ENCODE measurements around the gene GRWD1. TPM values are rescaled to one million over a fixed set of nuclear protein-coding genes. Genes with fewer than 3 reads are reported as not detected.

The GRWD1 gene
- total and polyA plus RNA-seq, 5 donors, result 7.2 to 20.4 (median 16.6) TPM

DNA sequence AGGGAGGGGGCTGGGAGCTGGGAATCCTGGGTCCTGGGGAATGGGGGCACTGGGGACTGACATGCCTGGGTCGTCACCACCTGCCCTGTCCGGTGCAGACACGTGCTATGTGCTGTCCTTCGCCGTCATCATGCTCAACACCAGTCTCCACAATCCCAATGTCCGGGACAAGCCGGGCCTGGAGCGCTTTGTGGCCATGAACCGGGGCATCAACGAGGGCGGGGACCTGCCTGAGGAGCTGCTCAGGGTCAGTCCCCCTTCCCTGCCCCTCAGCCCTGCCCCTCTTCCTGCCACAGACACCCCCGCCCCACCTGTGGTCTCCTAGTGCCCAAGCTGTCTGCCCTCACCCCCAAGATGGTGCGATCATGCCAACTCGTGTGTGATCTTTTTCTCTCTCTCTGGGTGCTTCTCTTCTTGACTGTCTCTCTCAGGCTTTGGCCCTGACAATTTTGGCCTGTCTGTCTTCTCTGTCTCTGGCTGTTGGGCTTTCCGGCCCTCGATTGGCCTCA lies 28.4 kb downstream of the GRWD1 start:
- intact Hi-C loops (cut with DNase I), result no loop called here
- no peak for ATAC-seq
- 89% methylated on average over 16 of the region's 16 CpGs for WGBS

DNA sequence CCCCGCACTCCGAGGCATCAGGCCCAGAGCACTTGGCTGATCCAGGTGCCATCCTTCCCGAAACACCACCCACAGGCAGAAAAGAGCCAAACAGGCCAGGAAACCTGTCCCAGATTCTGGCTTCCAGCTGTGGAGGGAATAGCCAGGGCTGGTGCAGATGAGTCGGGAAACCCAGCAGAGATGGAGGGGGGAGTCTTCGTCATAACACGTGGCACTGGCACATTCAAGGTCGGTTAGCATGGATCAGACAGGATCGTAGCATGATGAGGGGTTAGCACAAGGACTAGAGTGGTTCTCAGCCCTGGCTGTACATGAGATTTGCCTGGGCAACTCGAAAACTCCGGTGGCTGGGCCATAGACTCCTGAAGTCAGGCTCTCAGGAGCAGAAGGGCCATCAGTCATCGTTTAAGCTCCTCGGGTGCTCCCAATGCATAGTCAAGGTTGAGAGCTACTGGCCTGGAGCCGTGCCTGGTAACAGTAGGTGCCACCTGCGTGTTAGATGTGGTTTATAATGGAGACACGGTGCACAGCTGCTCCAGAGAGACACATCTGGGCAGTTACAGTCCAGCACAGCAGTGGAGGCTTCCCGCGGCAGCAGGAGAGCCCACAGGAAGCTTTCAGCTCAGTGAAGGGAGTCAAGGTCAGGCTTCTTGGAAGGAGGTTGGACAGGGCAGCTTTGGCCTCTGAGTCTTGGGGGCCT lies 29.7 kb downstream of the GRWD1 start:
- H3K27ac ChIP-seq (ENCODE audit: low read length), result no peak overlapping the region
- no peak for ATAC-seq
- H3K4me3 ChIP-seq (ENCODE audit: low read length), result no peak overlapping the region
- peaks cover 3% of the 10 kb centered on the region for H3K4me1 ChIP-seq (ENCODE audit: control insufficient read depth, insufficient read depth, low read length)
- intact Hi-C loops (cut with DNase I), result no loop called here
- WGBS, result 89% methylated on average over 17 of the region's 17 CpGs
- DNase-seq, result peak in 2 of 3 donors; percentile 32 to 38
- H3K27me3 ChIP-seq (ENCODE audit: control insufficient read depth, insufficient read depth), result no peaks in the 10 kb centered on the region
- no peaks in the 10 kb centered on the region for H3K9me3 ChIP-seq (ENCODE audit: control insufficient read depth, low read length)

More for the DNA sequence above, 28.4 kb downstream of the GRWD1 start:
- peaks cover 3% of the 10 kb centered on the region for H3K4me1 ChIP-seq (ENCODE audit: control insufficient read depth, insufficient read depth, low read length)
- no peak overlapping the region for H3K27ac ChIP-seq (ENCODE audit: low read length)
- H3K4me3 ChIP-seq (ENCODE audit: low read length), result no peak overlapping the region
- peak in 1 of 3 donors; percentile 68 for DNase-seq
- H3K9me3 ChIP-seq (ENCODE audit: control insufficient read depth, low read length), result no peaks in the 10 kb centered on the region
- H3K27me3 ChIP-seq (ENCODE audit: control insufficient read depth, insufficient read depth), result no peaks in the 10 kb centered on the region

DNA sequence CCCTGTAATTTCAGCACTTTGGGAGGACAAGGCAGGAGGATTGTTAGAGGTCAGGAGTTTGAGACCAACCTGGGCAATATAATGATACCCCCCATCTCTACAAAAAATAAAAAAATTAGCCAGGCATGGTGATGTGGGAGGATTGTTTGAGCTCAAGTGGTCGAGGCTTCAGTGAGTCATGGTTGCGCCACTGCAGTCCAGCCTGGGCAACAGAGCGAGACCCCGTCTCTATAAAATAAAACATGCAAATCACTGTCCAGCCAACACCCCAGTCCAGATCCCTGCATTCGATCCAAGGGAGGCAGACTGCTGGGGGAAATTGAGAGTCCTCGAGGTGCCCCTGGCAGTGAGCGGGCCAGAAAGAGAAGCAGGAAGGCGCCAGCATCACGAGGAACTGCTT lies 30.4 kb downstream of the GRWD1 start:
- Histone ChIP-seq H3K27me3 (ENCODE audit: control insufficient read depth, insufficient read depth) (no peaks in the 10 kb centered on the region), H3K27ac (ENCODE audit: low read length) (no peak overlapping the region), H3K4me1 (ENCODE audit: control insufficient read depth, insufficient read depth, low read length) (peaks cover 2% of the 10 kb centered on the region), H3K9me3 (ENCODE audit: control insufficient read depth, low read length) (no peaks in the 10 kb centered on the region), H3K4me3 (ENCODE audit: low read length) (no peak overlapping the region)
- intact Hi-C loops (cut with DNase I), result no loop called here
- ATAC-seq, result no peak
- WGBS, result 89% methylated on average over 9 of the region's 9 CpGs
- peak in 2 of 3 donors; percentile 28 to 29 for DNase-seq

DNA sequence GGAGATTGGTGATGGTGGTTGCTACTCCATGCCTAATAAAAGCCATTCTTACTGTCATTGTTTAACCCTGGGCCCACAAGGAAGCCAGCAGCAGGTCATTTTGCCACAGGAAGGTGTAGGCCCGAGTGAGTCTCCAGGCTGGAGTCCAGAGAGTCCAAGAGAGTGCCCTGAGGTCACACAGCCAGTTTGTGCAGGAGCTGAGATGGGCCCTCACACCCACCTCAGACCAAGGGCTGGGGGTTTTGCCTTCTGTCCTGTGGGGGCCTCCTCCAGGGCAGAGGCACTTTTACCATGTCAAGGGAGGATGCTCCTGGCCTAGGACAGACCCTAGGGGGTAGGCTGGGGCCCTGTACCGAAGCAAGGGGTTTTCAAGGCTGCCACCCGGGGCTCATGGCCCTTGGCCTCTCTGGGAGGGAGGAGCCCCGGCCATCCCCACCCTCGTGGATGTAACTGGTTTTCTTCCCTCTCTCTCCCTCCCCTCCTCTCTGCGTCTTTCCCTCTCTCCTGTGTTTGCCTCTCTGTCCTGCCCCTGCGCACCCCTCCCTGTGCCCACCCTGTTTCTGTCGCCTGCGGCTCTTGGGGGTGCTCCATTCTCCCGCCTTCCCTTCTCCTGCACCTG lies 31.4 kb downstream of the GRWD1 start:
- Histone ChIP-seq H3K27me3 (ENCODE audit: control insufficient read depth, insufficient read depth) (no peaks in the 10 kb centered on the region), H3K4me1 (ENCODE audit: control insufficient read depth, insufficient read depth, low read length) (peaks cover 3% of the 10 kb centered on the region), H3K4me3 (ENCODE audit: low read length) (no peak overlapping the region), H3K9me3 (ENCODE audit: control insufficient read depth, low read length) (no peaks in the 10 kb centered on the region), H3K27ac (ENCODE audit: low read length) (no peak overlapping the region)
- DNase-seq, result peak in 2 of 3 donors; percentile 50 to 55
- no peak for ATAC-seq
- WGBS, result 74% methylated on average over 10 of the region's 10 CpGs
- intact Hi-C loops (cut with DNase I), result no loop called here

DNA sequence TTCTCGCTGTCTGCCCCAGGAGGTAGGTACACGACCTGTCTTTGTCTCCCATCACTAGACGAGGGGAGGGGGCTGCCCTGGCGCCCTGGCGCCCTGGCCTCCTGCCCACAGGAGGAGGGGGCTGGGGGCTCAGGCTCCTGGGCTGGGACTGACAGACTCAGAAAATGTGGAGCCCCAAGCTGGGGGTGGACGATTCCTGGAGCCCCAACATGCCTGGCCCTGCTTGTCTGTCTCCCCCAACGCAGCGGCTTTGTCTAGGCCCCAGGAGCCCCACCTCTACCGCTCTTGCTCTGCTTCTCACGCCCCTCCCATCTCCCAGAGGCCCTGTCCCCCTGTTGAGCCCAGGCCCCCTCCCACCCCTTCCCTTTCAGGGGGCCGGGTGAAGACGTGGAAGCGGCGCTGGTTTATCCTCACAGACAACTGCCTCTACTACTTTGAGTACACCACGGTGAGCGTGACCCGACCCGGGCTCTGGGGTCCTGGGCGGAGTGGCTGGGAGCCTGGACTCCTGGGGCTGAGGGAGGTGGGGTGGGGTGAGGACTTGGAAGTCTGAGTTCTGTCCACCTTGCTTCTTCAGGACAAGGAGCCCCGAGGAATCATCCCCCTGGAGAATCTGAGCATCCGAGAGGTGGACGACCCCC lies 32.0 kb downstream of the GRWD1 start:
- H3K27me3 ChIP-seq (ENCODE audit: control insufficient read depth, insufficient read depth), result no peaks in the 10 kb centered on the region
- no peak overlapping the region for H3K4me3 ChIP-seq (ENCODE audit: low read length)
- WGBS, result 77% methylated on average over 22 of the region's 22 CpGs
- H3K4me1 ChIP-seq (ENCODE audit: control insufficient read depth, insufficient read depth, low read length), result peaks cover 3% of the 10 kb centered on the region
- DNase-seq, result peak in 2 of 3 donors; percentile 36 to 64
- intact Hi-C loops (cut with DNase I), result no loop called here
- no peak for ATAC-seq
- no peaks in the 10 kb centered on the region for H3K9me3 ChIP-seq (ENCODE audit: control insufficient read depth, low read length)
- no peak overlapping the region for H3K27ac ChIP-seq (ENCODE audit: low read length)

DNA sequence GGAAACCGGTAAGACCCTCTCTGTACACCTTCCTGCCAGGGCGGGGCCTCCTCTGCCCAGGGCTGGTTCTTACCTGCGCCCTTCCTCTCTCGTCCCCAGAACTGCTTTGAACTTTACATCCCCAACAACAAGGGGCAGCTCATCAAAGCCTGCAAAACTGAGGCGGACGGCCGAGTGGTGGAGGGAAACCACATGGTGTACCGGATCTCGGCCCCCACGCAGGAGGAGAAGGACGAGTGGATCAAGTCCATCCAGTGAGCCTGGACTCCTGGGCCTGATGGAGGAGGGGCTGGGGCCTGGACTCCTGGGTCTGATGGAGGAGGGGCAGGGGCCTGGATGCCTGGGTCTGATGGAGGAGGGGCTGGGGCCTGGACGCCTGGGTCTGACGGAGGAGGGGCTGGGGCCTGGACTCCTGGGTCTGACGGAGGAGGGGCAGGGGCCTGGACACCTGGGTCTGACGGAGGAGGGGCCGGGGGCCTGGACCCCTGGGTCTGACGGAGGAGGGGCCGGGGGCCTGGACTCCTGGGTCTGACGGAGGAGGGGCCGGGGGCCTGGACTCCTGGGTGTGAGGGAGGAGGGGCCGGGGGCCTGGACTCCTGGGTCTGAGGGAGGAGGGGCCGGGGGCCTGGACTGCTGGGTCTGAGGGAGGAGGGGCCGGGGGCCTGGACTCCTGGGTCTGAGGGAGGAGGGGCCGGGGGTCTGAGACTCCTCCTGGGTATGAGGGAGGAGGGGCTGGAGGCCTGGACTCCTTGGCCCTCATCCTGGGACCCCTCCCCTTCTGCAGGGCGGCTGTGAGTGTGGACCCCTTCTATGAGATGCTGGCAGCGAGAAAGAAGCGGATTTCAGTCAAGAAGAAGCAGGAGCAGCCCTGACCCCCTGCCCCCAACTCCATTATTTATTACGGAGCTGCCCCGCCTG lies 32.8 kb downstream of the GRWD1 start:
- WGBS, result 83% methylated on average over 29 of the region's 29 CpGs
- no peak overlapping the region for H3K4me3 ChIP-seq (ENCODE audit: low read length)
- intact Hi-C loops (cut with DNase I), result no loop called here
- DNase-seq, result peak in 2 of 3 donors; percentile 53 to 62
- peaks cover 3% of the 10 kb centered on the region for H3K4me1 ChIP-seq (ENCODE audit: control insufficient read depth, insufficient read depth, low read length)
- H3K27ac ChIP-seq (ENCODE audit: low read length), result no peak overlapping the region
- no peaks in the 10 kb centered on the region for H3K9me3 ChIP-seq (ENCODE audit: control insufficient read depth, low read length)
- no peaks in the 10 kb centered on the region for H3K27me3 ChIP-seq (ENCODE audit: control insufficient read depth, insufficient read depth)
- ATAC-seq, result no peak

DNA sequence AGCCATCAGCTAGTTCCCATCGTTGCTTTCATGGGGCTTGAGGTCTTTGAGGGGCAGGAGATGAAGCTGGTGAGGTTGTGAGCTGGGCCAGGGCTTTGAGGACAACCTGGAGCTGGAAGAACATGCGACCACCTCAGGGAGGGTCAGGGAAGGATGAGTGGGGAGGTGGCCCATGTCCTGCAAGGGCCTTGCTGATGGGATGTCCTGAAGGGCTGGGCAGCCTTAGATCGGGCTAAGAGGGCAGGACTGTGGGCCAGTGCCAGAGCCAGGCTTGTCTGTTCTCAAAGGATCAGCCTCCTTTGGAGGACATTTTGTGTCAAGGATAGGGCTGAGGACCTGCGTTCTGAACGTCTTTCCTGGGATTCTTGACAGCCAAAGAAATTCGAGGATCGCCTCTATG lies 33.9 kb downstream of the GRWD1 start:
- H3K4me1 ChIP-seq (ENCODE audit: control insufficient read depth, insufficient read depth, low read length), result peaks cover 3% of the 10 kb centered on the region
- WGBS, result 70% methylated on average over 7 of the region's 7 CpGs

DNA sequence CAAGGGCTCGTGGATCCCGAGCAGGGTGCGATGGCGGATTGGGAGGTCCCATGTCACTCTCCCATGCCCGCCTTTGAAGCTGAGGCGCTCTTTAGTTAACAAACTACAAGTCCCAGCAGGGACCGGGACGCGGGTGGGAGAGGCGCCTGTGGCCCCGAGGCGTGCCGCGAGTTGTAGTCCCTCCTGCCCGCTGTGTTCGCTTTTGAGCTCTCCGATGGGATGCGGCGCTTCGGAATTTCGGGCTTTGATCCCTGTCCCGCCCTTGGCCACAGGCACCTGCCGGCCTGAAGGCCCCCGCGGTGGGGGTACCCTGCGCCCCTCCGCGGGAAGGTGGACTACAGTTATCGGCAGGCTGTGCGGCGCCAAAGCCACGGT lies 34.4 kb downstream of the GRWD1 start:
- Histone ChIP-seq H3K27ac (ENCODE audit: low read length) (peak overlapping the region; percentile 90), H3K4me1 (ENCODE audit: control insufficient read depth, insufficient read depth, low read length) (peaks cover 3% of the 10 kb centered on the region), H3K27me3 (ENCODE audit: control insufficient read depth, insufficient read depth) (no peaks in the 10 kb centered on the region), H3K4me3 (ENCODE audit: low read length) (peak overlapping the region; percentile 59), H3K9me3 (ENCODE audit: control insufficient read depth, low read length) (no peaks in the 10 kb centered on the region)
- intact Hi-C loops (cut with DNase I), result no loop called here
- DNase-seq (peak; percentile 71 to 91 (median 90)), ATAC-seq (peak; percentile 77 to 81)
- WGBS, result 13% methylated on average over 32 of the region's 32 CpGs

More for the DNA sequence above, 33.9 kb downstream of the GRWD1 start:
- DNase-seq (peak in 2 of 3 donors; percentile 52 to 54), ATAC-seq (peak; percentile 12 to 18)
- H3K27me3 ChIP-seq (ENCODE audit: control insufficient read depth, insufficient read depth), result no peaks in the 10 kb centered on the region
- no peaks in the 10 kb centered on the region for H3K9me3 ChIP-seq (ENCODE audit: control insufficient read depth, low read length)
- no peak overlapping the region for H3K4me3 ChIP-seq (ENCODE audit: low read length)
- intact Hi-C loops (cut with DNase I), result no loop called here
- peak overlapping the region; percentile 90 for H3K27ac ChIP-seq (ENCODE audit: low read length)

DNA sequence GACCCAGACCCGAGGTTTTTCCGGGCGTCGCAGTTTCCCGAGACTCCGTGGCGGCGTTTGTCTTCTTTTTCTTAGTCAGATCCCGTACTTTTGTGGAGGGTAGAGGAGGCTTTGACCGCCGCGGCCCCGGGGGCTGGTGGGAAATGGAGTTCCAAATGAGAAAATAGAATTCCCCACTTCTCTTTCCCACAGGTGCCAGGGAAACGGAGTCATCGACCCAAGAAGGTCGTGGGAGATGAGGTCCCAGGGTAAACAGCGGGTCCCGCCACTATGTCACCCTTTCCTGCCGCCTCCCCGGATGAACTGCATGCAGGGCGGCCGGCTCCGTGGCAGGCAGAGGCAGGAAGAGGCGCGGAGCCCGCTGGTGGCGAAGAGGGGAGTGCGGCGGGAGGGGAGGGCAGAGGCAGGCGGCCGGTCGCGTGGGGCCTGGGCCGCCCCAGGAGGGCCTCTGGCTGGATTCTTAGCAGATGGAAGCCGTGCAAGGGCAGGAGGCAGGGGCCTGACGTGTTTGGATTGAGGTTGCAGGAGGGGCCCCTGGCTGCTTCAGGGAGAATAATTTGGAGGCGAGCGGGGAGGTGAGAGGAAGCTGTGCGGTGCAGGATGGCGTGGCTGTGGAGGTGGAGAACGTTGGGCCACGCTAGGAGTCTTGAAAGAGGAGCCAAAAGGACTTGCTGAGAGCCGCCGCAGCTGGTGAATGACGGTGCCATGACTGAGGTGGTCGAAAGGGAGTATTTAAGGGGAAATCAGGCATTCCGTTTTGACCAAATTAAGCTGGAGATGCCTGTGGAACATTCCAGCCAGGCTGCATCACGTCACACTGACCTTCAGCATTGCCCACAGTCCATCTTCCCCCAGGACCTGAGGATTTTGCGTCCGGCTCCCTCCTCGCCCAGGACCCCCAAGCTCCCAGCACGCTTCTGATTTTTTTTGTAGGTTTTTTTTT lies 35.0 kb downstream of the GRWD1 start:
- H3K27ac ChIP-seq (ENCODE audit: low read length), result peak overlapping the region; percentile 90
- no peaks in the 10 kb centered on the region for H3K27me3 ChIP-seq (ENCODE audit: control insufficient read depth, insufficient read depth)
- 11% methylated on average over 52 of the region's 52 CpGs for WGBS
- intact Hi-C loops (cut with DNase I), result no loop called here
- H3K4me1 ChIP-seq (ENCODE audit: control insufficient read depth, insufficient read depth, low read length), result peaks cover 3% of the 10 kb centered on the region
- H3K4me3 ChIP-seq (ENCODE audit: low read length), result peak overlapping the region; percentile 59
- DNase-seq (peak in 2 of 3 donors; percentile 84 to 88), ATAC-seq (peak; percentile 71 to 73)
- no peaks in the 10 kb centered on the region for H3K9me3 ChIP-seq (ENCODE audit: control insufficient read depth, low read length)
